SK-N-MC (cell line): Measurements from ENCODE around the gene KRTAP4-9.

Experiments used
- EZH2 ChIP-seq: fragments of 200-600 bp; sonication (generic); IDR thresholded peaks from one replicate; pipeline ENCODE4 v1.6.1; 2017; ENCODE audit warnings: antibody characterized with exemption
- FOXP2 ChIP-seq: optimal IDR thresholded peaks from 2 replicates; pipeline ENCODE3; 2011; ENCODE audit warnings: mild to moderate bottlenecking, moderate library complexity; ENCODE audit not compliant: insufficient read depth; ENCODE audit errors: extremely low read length, control extremely low read depth
- POLR2AphosphoS5 ChIP-seq: IDR thresholded peaks from 2 replicates; pipeline ENCODE4 v1.6.1; 2012; ENCODE audit warnings: mild to moderate bottlenecking, low read depth, low read length, borderline replicate concordance

- no peak for TF ChIP-seq EZH2
- TF ChIP-seq POLR2AphosphoS5: no peak
- TF ChIP-seq FOXP2: no peak
Observed at GRCh38 chr17:41071606-41072360, 33.4 kb upstream of the KRTAP4-9 start.
